Transverse colon (tissue), 4 donors: ENCODE measurements around the gene UPK1A.

ENCODE experiments used
- POLR2AphosphoS5 ChIP-seq, 3 donors: sonication (generic); formaldehyde crosslinking; IDR thresholded peaks; one replicate each; pipeline ENCODE4 v1.6.1; 2016; ENCODE audit warnings: antibody characterized with exemption in 3 of 3
- TF ChIP-seq, protein P1 (sequence below), 5 experiments: fragments of 200-600 bp in 3 of 5; fragments of 450-650 bp in 2 of 5; sonication (generic) in 3 of 5; IDR thresholded peaks; 1 replicate in 2 of 5; 2 replicates in 3 of 5; pipeline ENCODE4 v1.5.1; 2016 to 2017; ENCODE audit warnings: antibody characterized with exemption in 5 of 5, inconsistent platforms in 3 of 5, mild to moderate bottlenecking in 2 of 5, moderate library complexity in 1 of 5

DNA sequence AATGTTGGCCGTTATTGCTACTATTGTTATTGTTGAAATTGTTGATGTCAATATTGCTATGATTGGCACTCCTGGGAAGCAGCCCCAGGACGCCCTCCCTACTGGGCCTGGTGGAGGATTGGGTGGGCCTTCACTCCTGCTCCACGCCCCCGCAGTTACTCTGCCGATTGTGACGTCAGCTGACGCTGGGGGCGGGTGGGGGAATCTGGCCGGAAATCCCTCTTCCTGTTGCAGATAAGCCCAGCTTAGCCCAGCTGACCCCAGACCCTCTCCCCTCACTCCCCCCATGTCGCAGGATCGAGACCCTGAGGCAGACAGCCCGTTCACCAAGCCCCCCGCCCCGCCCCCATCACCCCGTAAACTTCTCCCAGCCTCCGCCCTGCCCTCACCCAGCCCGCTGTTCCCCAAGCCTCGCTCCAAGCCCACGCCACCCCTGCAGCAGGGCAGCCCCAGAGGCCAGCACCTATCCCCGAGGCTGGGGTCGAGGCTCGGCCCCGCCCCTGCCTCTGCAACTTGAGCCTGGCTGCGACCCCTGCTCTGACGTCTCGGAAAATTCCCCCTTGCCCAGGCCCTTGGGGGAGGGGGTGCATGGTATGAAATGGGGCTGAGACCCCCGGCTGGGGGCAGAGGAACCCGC is 24.7 kb upstream of the UPK1A start, which contains the start of gene ETV2:
- TF ChIP-seq, protein P1, sequence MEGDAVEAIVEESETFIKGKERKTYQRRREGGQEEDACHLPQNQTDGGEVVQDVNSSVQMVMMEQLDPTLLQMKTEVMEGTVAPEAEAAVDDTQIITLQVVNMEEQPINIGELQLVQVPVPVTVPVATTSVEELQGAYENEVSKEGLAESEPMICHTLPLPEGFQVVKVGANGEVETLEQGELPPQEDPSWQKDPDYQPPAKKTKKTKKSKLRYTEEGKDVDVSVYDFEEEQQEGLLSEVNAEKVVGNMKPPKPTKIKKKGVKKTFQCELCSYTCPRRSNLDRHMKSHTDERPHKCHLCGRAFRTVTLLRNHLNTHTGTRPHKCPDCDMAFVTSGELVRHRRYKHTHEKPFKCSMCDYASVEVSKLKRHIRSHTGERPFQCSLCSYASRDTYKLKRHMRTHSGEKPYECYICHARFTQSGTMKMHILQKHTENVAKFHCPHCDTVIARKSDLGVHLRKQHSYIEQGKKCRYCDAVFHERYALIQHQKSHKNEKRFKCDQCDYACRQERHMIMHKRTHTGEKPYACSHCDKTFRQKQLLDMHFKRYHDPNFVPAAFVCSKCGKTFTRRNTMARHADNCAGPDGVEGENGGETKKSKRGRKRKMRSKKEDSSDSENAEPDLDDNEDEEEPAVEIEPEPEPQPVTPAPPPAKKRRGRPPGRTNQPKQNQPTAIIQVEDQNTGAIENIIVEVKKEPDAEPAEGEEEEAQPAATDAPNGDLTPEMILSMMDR (IDR thresholded peaks at IDR 0.05), result no peak
- no peak for TF ChIP-seq POLR2AphosphoS5 (IDR thresholded peaks at IDR 0.05)
